Fibroblast of skin of back (primary cell): Measurements from ENCODE around the gene FILIP1.
"Not testable (repeated sequence)": the region's sequence is repeated elsewhere in the genome, so short reads cannot be mapped to it uniquely, and the experiment has no call there.

Source experiments
- DNase-seq: peaks from one replicate; pipeline ENCODE4 v3.0.0-alpha.2; 2013

The FILIP1 gene

DNA sequence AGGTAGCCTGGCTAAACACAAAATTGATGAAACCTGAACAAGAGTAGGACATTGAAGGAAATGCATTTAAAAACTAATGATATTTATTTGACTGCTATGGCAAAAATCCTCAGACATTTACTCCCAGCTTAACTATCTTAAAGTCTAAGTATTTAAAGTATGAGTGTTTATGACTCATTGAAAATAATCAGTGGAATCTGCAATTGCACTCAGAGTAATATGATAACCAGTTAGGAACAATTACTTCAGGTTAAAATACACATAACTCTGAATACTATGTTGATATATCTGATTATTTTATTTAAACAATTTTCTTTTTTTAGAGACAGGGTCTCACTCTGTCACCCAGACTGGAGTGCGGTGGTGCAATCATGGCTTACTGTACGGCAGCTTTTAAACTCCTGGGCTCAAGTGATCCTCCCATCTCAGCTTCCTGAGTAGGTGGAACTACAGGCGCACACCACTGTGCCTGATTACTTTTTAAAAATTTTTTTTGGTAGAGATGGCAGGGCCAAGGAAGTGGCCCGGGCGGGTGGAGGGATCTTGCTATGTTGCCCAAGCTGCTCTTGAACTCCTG lies 43.9 kb downstream of the FILIP1 start:
- peak; percentile 76 for DNase-seq

DNA sequence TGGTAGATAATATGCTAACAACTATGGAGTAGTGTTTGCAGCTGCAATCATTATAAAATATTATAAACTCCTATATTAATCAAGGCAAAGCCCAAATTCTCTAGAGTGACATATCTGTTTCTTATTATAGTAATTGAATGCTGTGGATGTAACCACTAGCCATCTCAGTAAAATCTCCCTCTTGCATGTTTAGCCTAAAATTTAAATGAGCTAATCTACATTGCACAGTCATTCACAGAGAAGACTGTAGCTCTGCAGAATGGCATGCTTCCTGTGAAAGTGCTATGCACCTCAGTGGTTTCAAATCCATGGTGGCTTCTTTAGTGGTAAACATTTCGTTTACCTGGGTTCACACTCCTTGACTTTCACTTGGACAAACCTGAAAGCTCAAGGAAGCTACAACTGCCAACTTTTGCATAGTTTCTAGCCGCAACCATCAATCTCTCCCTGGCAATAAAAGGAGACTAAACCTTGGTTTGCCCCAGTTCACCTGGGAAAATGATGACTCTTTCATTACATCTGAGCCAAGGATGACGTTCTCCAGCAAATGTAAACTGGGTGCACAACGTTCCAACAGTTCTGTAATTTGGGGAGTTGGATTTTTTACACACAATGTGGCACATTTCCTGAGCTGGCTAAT lies 47.2 kb downstream of the FILIP1 start:
- no peak for DNase-seq

DNA sequence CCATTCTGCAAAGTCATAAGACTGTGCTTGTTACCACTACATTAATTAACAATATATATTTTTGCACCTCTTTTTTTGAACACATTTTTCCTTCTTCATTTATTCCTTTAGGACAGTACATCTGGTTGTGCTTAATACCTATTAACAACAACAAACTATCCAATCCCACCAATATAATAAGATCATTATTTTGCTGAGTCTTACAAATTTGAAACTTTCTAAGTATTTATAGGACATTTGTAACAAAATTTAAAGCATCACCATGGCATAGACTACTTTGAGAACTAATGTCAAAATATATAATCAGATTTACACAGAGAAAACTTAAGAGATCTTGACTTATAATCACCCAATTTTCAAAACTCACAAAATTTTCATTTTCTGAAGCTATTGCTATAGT lies 47.9 kb downstream of the FILIP1 start:
- no peak for DNase-seq

DNA sequence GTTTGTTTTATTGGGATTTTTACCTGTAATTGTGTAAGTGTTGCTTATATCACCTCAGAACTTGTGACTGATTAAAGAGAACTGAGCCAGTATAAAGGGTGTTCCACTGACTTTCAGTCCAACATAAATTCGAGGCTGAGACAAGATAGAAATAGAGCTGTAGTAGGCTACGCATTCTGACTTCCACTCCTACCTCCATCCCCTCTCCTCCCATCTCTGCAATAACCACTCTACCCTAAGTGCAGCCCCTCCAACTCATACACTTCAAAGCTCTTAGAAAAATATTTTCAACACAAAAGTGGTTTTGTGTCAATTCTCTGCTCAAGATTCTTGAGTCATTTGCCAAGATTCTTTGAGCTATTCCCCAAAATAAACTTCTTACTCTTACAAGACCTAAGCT lies 48.7 kb downstream of the FILIP1 start:
- DNase-seq, result no peak

DNA sequence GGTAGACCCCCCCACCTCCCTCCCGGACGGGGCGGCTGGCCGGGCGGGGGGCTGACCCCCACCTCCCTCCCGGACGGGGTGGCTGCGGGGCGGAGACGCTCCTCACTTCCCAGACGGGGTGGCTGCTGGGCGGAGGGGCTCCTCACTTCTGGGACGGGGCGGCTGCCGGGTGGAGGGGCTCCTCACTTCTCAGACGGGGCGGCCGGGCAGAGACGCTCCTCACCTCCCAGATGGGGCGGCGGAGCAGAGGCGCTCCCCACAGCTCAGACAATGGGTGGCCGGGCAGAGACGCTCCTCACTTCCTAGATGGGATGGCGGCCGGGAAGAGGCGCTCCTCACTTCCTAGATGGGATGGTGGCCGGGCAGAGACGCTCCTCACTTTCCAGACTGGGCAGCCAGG lies 51.7 kb downstream of the FILIP1 start:
- not testable (repeated sequence) for DNase-seq

DNA sequence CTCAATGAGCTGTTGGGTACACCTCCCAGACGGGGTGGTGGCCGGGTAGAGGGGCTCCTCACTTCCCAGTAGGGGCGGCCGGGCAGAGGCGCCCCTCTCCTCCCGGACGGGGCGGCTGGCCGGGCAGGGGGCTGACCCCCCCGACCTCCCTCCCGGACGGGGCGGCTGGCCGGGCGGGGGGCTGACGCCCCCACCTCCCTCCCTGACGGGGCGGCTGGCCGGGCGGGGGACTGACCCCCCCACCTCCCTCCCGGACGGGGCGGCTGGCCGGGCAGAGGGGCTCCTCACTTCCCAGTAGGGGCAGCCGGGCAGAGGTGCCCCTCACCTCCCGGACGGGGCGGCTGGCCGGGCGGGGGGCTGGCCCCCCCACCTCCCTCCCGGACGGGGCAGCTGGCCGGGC lies 52.1 kb downstream of the FILIP1 start:
- DNase-seq, result not testable (repeated sequence)

DNA sequence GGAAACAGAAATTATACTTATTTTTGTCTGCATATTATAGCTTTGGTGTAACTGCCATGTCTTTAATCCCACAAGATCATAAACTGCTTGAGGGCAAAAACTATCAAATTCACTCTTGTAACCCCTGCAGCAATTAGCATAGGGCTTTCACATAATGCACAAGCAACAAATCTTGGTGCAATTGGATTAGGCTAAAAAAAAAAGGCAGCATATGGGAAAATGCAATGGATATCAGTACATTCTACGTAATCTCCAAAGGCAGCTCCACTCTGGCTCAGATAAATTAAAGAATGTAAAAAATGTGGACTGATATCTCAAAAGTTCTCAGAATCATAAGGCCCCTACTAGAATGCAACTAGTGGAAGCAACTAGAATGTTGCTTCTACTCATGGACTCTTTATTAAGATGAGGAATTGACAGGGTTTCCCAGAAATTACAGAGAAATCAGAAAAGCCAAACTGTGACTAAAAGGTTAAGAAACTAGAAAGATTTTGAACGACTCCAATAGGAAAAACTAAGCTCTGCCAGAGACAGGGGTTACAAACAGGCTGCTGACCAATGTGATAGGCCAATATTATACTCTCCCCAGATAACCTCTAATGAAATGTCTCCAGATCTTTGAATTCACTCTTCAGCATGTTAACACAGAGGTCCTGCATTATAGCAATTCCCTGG lies 55.0 kb downstream of the FILIP1 start:
- DNase-seq, result no peak

DNA sequence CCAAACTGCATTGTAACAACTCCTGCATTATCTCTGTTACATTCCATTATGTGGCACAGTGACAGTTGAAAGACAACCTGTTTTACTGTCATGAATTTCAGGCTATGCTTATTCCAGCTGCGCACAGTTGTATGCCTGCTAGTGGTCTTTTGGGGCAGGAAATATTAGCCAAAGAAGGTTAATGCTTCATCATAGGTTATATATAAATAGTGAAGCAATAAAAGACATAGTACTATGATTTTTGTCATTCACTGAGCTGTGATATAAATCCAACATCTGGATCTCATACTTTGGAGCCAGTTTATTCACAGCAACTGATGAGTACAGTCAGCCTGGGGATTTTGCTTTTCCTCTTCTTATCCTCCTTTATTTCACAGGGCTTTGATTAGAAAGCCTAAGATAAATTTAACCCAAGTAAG lies 55.6 kb downstream of the FILIP1 start:
- DNase-seq, result no peak

DNA sequence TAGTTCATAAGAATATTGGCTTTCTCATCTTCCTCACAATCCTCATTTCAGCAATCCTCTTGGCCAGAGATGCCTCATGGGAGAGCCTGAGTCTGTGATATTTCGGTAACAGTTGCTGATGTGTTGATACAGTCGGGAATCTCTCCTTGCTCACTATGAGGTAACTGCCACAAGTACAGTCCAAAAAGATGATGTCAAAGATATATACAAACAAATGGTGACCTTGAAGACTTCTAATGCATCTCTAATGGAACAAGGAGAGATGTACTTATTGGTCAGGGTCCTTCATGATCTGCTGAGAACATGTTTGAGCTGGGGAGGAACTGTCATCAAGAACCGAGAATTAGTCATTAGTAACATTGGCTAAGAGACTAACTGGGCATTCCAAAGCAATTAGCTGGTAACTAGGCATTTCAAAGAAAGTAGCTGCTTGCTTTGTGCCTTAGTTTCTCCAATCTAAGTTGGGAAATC lies 56.1 kb downstream of the FILIP1 start:
- DNase-seq, result peak; percentile 74

DNA sequence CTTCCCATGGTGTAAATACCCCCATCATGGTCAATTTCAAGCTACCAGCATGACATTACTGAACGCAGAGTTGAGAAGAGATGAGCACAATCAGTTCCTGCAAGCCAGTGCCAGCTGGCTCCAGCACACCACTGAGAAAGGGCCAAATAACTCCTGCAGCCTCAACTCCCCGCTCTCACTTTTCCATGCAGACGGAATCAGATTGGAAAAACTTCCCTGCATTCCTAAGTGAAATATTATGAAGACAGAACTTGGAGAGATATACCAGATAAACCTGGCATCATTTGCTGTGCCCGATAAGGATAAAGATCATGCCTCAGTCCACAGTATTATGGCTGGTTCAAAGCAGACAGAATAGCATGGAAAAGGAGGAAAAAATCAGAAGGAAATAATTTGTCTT lies 56.7 kb downstream of the FILIP1 start:
- no peak for DNase-seq

DNA sequence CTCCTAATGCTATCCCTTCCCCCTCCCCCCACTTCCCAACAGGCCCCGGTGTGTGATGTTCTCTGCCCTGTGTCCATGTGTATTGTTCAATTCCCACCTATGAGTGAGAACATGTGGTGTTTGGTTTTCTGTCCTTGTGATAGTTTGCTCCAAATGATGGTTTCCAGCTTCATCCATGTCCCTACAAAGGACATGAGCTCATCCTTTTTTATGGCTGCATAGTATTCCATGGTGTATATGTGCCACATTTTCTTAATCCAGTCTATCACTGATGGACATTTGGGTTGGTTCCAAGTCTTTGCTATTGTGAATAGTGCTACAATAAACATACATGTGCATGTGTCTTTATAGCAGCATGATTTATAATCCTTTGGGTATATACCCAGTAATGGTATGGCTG lies 60.8 kb downstream of the FILIP1 start:
- DNase-seq, result not testable (repeated sequence)

DNA sequence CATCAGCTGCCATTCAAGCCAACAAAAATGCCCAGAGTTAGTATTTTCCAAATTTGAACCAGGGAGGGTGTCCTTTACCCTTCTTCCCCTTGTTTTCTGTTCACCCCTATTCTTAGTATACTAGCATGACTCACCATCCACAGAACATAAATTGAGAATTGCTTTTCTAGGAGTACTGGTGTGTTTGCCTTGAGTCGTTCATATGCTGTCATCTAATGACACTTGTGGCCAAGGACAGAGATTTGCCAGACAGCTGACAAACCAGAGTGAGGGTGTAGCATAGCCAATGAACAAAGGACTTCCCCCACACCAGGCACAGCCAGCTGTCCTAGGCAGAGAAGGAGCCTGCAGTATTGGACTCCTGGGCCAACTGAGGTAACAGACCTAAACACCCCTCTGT lies 62.2 kb downstream of the FILIP1 start:
- DNase-seq, result peak; percentile 65

DNA sequence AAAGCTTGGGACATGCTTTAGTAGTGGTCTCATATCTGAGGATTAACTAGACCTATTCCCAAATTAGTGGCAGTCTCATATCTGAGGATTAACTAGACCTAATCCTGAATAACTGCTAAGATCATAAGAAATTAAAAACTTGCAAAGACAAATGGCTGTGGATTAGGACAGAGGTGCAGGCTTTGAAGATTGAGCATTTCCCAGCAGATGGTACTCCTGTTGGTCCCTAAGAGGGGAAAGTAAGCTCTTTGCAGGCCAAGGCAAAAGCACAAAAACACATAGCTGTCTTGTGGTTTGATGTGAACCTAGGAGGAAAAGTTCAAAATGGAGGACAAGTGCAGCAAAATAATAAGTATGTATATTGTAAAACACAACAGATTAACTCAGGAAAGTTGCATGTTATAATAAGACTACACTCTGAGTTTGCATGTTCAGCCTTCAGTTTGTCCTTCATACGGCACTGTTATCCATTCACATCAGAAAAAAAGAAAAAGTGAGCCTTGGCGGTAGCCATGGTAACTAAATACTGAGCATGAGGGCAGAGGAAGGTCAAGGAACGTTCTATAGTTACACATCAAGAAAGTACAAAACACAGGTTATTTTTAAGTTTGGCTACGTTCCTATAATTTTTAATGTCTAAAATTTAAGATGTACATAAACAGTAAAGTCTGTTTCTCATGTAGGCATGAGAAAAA lies 62.8 kb downstream of the FILIP1 start:
- DNase-seq, result no peak

DNA sequence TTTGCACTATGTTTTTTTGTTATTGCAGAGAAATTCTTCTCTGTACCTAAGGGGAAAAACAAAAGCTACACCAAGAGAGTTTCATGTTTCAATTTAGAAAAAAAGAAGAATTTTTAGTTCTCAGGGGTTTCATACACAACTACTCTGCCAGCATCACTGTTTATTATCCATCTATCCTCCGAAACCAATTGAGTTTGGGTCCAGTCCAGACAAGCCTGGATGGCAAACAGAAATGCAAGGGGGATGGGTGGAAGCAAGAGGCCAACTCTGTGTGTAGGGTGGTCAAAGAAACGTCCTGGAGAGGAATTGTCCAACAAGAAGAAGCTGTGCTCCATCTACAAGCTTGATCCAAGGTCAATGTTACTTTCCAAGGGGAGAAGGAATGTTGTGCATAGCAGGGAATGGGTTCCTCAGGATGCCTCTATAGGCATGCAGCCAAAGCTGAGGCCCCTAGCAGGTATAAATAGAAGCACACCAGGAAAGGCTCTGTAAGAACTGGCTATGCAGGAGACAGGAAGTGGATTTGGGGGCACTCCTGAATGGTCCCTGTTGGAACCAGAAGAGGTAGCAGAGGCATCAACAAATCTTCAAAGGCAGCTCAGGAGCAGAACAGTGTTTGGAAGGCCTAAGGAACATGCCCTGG lies 64.4 kb downstream of the FILIP1 start:
- no peak for DNase-seq

DNA sequence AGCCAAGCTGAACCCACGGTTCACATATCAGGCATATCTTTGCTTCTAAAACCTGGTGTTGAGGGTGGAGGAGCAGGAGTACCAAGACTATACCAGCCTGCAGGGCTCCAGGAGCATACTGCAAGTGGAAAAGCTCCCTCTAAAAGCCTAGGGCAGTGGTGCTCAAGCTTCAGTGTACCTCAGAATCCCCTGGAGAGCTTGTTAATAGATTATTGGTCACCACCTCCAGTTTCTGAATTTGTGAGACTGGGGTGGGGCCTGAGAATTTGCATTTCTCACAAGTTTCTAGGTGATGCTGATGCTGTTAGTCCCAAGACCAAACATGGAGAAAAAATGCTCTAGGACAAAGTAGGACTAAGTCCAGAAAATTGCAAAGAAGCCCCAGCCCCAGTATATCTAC lies 65.4 kb downstream of the FILIP1 start:
- DNase-seq, result no peak

DNA sequence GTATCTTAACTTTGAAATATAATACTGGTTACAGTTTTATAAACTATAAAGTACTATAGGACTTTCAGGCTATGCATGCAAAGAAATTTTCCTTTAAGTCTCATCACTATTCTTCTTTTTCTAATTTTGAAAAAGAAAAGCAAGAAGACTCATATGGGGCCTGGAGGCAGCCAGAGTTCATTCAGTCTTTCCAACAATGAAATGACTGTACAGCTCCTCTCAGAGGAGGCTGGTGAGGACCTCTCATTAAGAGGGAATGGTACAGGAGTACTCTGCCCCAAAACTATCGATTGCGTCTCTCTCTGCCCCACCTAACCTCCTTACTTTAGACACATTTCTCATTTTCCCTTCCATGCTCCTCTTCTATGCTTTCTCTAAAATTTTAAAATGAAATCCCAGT lies 66.3 kb downstream of the FILIP1 start:
- no peak for DNase-seq

DNA sequence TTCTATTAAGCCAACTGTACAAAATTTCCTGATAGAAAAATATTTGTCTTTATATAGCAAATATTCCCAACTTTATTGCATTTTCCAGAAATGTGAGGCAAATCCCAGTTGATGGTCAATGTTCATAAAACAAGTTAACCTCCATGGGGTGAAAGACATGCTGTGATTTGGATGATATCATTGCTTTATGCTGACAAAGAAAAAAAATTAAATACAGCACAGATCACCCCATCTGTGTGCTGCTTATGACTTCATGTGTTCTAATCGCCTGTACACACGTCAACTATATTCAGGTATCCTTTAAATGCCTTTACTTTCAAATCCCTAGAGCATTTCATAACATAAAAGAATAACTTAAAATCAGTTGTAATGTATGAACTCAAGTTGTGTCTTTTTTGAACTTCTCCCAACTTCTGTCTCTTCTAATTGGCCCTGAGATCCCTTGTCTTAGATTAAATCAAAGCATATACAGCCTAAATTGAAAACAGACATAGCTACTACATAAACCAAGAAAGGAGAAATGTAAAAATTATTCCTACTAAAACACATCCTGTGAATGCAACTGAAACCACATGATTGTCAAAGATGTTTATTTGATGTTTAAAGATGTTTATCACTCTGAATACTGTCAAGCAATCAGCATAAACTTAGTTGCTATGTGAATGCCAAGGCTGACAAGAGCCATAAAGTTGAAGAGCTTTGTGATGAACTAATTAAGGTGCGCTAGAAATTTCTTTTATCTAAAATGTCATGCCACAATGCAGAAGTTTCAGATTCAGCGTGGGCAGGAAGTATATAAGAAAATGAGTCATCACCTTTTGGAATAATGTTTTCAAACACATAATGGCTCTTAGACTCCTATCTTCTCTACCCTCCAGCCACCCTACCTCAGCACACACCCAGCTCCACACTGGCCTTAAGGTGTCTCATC lies 68.7 kb downstream of the FILIP1 start:
- DNase-seq, result no peak

DNA sequence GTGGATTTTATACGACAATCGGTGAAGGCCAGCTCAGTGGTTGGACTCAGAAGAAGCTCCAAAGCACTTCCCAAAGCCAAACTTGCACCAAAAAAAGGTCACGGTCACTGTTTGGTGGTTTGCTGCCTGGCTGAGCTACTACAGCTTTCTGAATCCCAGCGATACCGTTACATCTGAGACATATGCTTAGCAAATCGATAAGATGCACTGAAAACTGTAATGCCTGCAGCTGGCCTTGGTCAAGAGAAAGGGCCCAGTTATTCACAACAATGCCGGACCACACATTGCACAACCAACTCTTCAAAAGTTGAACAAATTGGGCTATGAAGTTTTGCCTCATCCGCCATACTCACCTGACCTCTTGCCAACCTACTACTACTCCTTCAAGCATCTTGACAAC lies 70.2 kb downstream of the FILIP1 start:
- DNase-seq, result no peak

DNA sequence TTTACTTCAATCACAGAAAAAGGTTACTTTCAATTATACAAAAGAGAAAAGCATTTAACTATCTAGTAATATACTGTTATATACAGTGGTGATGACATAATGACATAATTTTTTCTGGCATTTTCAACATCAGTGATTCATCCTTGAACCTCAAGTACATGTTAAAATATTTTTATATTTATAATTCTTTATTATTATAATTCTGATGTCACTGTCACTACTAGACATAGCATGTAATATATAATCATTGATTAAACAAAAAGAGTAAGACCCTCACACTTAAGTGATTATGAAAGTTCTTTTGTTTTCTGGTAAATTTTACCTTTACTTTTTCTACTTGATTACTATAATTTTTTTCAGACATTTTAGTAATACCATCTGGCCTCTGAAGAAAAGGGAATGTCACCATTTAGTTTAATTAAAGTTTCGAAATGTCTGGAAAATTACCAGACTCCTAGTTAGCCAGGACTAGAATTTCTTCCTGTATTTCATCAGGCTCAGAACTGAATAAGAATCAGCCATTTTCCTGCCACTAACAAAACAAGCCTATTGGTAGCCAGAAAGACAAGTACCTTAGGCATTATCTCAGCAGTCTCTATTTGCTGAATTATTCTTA lies 71.5 kb downstream of the FILIP1 start:
- peak; percentile 60 for DNase-seq

DNA sequence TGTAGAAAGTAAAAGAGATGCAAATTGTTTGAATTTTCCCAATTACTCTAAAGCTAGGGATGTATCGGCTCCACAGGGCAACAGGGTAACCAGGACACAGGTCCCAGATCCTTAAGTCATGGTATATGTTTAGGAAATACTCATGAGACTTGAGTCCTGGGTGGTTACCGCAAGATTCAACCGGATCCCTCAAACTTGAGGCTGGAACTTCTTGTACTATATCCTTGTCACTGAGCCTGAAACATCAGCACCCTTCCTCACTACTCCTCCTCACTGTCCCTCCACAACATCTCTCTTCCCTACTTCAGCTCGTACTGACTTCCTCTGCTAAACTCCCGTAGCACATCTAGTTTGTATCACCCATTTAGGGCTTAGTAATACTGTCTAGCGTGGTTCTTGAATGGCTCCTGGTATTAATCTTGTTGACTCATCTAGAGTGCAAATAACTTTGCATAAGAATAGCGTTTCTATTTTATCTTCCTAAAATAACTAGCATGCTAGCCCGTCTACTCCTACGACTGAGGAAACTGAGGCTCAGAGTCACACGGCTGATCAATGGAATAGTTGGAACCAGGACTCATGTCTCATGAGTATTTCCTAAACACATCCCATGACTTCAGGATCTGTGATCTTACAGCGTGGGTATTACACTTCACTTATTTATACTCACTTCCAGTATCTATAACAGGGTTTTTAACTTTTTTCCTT lies 72.1 kb downstream of the FILIP1 start:
- DNase-seq, result no peak

DNA sequence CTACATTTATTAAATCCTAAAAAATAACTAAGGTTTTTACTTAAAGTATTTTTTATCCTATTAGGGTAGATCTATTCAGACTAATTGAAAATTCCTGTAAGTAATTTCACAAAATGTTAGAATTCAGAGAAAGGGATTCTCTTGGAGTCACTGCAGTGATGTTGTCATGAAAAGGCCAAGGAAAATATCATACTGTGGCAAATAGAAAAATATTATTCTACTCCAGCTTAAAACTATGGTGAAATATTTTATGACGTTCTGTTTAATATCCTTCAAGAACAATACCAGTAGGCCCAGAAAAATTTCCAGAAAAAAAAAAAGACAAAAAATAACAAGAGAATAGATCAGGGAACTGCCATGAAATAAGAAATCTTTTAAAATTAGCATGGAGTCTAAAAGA lies 73.6 kb downstream of the FILIP1 start:
- DNase-seq, result no peak
